SH-SY5Y (cell line): ENCODE data around the gene PIP4K2A.

Experiments used
- GATA2 ChIP-seq: IDR thresholded peaks from 2 replicates; pipeline ENCODE4 v1.6.1; 2011; ENCODE audit warnings: mild to moderate bottlenecking, low read depth, low read length
- GATA3 ChIP-seq: IDR thresholded peaks from 2 replicates; pipeline ENCODE4 v1.6.1; 2011; ENCODE audit warnings: low read depth, mild to moderate bottlenecking, low read length, moderate library complexity

- TF ChIP-seq GATA2 (no peak), GATA3 (no peak)
Measured at GRCh38 chr10:22760025-22760424, 45.6 kb upstream of the PIP4K2A start.
